ENCODE measurements around the gene PSEN2.
A peak's percentile ranks its signal among the peaks of the same experiment; 100 is the strongest.
"Not testable (repeated sequence)": the region's sequence is repeated elsewhere in the genome, so short reads cannot be mapped to it uniquely, and the experiment has no call there.

PSEN2 gene

DNA sequence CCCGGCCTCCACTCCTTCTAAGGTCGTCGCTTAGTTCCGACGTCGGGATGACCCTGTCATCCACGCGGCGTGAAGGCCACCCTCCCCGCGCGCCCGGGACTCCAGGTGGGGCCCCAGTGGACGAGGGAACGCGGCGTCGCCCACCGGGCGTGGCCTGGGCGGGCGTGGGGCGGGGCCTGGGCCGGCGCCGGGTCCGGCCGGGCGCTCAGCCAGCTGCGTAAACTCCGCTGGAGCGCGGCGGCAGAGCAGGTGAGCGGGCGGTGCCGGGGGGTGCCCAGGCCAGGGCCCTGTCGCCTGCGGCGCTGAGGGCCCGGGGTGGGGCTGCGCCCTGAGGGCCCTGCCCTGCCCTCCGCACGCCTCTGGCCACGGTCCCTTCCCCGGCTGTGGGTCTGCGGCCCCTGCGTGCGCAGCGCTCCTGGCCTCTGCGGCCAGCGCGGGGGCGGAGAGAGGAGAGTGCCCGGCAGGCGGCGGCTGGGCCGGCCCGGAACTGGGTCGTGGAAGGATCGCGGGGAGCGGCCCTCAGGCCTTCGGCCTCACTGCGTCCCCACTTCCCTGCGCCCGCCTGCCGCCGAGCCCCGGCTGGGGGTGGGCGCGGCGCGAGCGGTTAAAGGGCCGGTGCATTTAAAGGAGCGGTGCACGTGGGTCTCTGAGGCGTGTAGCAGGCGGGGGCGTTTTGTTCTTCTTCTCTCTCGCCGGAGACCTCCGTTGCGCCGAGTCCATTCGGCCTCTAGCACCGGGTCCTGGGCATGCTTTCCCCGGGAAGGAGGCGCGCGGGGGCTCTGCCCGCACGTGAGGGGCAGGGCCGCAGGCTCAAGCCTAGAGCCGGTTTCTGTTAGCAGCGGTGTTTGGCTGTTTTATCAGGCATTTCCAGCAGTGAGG is at the start of gene PSEN2:
TSS of gene PSEN2 (plus strand) at position 216 of the 879 bp plus-strand sequence. CDS start 11,292 bp downstream, outside the sequence.
- peak; percentile 88 for DNase-seq (ENCODE audit: low spot score)

DNA sequence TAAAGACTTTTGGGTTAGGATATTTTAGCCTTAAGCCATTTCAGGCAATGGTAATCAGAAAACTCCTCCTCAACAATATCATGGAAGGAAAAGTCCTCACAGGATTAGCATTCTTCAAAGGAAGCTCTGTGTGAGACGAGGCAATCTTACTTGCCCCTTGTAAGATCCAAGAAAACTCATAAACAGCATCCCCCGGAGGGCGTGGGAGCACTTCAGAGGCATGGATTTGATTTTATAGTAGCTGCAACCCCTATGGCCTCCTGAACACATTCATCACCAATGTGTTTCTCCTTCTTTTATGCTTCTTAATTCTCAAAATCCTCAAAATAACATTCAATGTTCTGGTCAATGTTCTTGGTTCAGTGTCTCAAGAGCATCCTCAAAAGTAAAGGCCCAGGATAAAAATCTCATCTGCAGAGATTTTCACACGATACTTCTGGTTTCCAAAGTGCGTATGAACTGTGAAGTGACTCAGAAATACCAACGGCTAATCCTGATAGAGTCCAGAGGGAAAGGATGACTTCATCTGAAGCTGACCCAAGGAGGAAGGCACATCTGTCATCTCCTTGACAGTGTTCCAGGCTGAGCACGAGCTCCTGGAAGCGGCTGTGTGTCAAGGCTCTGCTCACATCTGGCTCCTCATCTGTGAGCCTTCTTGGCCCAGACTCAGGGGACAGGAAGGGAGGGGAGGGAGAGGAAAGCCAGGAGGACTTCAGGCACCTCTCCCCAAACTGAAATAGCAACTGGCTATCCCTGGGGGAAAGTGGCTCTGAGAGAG is 49.3 kb upstream of the PSEN2 start:
- no peak for DNase-seq (ENCODE audit: low spot score)

DNA sequence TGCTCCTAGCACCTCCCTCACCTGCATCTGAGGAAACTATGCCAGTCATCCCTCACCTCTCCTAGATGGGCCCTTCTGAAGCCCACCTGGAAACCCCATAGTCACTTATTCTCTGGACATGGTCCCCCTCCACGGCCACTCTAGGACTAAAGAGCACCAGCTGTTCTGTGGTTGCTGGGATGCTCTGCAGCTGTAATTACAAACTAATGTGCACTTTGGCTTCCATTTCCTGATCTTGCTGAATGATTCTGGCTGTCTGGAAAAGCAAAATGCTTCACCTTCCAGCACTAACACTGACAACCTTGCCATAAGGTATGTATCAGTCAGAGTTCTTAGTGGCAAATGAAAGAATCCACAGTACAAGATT is 48.7 kb upstream of the PSEN2 start:
- no peak for DNase-seq (ENCODE audit: low spot score)

DNA sequence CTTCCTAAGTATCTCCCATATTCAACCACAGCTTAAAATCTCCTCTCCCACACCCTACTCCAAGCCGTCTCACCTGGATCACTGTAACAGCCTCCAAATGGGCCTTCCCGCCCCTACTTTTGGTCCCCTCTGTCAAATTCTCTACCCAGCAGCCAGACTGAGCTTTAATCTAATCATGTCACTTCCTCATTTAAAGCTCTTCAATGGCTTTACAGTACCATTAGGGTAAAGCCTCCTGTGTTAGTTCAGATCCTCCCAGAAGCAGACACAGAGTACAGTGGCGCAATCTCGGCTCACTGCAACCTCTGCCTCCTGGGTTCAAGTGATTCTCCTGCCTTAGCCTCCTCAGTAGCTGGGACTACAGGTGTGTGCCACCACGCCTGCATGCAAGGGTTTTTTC is 46.8 kb upstream of the PSEN2 start:
- no peak for DNase-seq (ENCODE audit: low spot score)

DNA sequence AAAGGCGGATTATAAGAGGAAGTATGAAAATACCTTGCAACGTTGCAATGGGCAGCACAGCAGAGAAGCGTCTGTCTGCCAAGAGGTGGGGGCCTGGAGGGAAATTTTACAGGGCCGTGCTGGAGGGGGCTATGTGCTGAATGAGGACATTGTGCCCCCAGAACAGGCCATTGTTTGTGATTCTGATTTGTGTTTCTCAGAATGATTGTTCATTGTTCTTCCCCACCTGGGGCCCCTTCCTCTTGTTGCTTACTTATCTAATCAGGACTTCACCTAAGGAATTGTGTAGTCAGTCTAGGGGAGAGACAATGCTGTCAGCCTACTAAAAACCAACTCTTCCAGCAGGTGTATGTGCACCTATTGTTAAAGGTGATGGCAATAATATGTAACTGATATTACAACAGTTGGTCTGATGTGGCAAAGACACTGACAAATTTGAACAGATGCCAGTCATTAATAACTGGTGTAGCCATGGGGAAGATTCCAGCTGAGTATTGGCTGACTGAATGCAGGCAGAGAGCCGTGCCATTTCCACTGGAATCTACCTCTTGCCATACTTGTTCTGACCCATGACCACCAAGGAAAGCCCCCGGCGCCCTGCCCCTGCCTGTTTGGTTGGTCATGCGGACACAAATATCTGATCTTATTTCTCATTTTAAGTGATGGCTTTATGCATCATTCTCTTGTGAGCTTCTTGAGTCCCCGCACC is 45.2 kb upstream of the PSEN2 start:
- no peak for DNase-seq (ENCODE audit: low spot score)

DNA sequence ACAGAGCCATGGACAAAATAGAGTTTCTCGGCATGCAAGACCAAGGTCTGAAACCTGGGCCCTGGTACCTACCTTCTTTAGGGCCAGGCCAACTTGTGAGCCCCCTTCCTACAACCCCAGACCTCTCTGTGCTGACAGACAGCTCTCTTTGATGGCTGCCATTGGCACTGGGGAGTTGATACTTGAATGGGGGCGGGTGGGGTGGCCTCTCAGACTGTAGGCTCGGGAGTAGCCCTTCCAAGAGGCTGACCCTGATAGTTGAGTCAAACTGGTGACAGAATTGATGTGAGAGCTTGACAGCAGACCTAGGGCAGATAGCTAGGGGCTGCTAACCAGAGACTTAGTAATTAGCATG is 44.7 kb upstream of the PSEN2 start:
- no peak for DNase-seq (ENCODE audit: low spot score)

DNA sequence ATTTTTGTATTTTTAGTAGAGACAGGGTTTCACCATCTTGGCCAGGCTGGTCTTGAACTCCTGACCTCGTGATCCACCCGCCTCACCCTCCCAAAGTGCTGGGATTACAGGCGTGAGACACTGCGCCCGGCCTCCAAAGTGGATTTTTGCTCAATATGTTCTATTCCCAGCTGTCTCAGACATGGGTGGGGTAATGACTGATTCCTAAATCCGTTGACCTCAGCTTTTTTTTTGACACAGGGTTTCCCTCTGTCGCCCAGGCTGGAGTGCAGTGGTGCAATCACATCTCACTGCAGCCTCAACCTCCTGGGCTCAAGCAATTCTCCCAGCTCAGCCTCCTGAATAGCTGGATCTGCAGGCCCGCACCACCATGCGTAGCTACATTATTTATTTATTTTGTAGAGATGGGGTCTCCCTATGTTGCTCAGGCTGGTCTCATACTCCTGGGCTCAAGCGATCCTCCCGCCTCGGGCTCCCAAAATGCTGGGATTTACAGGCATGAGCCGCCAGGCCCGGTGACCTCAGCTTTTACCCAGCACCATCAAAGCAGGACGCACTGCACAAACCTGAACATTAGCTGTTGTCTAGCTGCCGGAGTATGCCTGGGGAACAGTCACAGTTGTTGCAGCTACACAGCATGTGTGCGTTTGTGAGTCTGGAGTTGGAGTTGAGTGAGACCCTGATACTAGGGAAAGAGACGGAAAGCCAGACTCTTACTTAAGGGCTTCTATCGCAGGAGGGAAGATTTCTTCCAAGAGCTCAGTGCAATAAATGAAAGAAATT is 43.7 kb upstream of the PSEN2 start:
- no peak for DNase-seq (ENCODE audit: low spot score)

DNA sequence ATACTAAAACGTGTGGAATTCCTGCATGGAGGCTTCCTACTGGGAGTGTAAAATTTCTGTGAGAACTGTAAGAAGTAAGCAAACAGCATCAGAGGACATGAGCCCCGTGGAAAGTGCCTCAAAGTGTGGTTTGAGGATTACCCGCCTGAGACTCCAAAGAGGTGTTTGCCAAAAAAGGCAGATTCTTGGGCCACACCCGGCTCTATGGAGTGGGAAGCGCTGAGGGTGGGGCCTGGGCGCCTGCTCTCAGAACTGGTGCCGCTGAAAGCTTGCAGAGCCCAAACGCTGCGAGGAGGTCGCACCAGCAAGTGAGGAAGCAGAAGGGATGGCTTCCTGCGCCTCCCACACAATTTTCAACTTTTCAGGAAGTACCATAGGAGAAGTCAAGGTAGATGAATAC is 43.0 kb upstream of the PSEN2 start:
- peak; percentile 37 for DNase-seq (ENCODE audit: low spot score)

DNA sequence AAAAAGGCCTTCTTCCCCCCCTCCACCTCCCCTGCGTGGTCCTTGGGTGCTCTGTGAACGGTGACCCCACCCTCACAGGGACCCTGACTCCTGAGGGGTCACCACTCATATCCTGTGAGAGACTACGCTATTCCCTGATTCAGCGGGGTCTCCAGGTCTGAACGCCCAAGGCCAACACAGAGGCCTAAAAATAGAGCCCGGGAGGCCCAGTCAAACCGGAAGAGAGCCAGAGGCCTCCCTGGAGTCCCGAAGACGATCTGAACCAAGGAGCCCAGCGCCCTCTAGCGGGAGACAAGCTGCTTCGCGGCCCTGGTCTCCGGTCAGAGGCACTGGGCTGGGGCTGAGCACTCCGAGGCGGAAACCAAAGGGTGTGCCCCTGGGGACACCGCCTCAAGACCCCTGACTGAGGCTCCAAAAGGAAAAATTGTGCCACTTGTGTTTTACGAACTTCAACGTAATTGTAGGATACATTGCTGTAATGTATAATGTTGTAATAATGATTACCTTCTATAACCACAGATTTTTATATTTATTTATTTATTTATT is 42.4 kb upstream of the PSEN2 start:
- DNase-seq (ENCODE audit: low spot score), result peak; percentile 96

DNA sequence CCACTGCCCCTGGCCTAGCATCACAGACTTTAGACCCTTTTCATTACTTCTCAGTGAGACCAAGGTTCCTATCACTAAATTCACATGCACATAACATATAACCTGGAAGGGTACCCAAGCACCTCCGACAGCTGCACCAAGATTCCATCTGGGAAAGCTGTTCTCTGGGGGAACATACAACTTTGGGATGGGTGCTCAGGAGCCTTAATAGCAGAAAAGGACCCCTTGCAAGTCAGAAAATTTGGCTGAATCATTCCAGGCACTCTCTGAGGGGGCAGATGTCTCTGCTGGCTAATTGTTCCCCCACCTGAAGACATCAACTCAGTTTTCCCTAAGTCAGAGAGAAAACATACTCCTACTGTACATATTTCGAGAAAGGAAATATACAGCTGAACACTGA is 41.3 kb upstream of the PSEN2 start:
- DNase-seq (ENCODE audit: low spot score), result no peak

DNA sequence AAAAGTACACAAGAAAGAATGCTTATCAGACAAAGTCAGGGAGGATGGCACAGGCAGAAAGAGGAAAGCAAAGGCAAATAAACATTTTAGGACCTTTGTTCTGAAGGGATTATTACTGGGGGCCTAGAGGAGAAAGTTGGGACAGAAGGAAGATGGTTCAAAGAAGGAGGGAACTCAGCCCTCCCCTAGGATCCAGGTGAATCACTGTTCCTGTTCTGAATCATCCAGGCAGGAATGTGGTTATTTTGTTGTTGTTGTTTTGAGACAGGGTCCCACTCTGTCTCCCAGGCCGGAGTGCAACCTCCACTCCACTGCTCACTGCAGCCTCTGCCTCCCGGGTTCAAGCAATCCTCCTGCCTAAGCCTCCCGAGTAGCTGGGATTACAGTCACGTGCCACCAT is 38.5 kb upstream of the PSEN2 start:
- DNase-seq (ENCODE audit: low spot score), result no peak

DNA sequence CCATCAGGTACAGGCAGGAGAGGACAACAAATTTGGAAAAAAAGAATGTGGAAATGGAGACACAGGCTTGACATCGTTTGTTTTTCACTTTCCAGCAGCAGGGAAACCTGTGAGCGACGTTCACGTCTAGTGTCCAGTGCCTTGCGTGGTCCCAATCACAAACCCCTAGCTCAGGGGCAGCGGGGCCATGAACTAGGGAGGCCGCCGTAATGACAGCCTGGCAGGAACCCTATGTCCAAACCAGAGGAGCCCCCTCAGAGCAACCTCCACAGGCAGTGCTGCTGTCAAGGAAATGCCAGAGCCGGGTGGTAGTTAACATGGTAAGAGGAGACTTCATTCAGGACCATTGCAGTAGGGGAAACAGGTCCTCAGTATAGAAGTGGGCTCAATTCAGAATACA is 37.8 kb upstream of the PSEN2 start:
- DNase-seq (ENCODE audit: low spot score), result no peak

DNA sequence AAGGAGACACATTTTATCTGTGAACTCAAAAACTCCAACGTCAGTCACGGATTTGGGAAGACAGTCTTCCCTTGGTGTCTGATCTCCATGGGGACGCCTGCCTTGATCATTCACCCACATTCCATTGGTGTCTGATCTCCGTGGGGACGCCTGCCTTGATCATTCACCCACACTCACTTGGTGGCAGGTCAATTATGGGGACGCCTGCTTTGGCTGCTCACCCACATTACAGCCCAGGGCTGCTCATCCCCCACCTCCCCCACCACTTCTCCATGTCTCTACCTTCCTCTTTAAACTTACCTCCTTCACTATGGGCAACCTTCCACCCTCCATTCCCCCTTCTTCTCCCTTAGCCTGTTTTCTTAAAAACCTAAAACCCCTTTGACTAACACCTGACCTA is 36.2 kb upstream of the PSEN2 start:
- not testable (repeated sequence) for DNase-seq (ENCODE audit: low spot score)

DNA sequence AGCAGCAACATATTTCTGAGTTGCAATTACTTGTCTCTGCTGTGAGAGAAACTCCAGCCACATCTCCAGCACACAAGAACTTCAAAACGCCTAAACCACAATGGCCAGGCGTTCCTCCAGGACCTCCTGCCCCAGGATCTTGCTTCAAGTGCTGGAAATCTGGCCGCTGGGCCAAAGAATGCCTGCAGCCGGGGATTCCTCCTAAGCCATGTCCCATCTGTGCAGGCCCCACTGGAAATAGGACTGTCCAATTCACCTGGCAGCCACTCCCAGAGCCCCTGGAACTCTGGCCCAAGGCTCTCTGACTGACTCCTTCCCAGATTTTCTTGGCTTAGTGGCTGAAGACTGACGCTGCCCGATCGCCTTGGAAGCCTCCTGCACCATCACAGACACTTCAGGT is 35.0 kb upstream of the PSEN2 start:
- DNase-seq (ENCODE audit: low spot score), result not testable (repeated sequence)

DNA sequence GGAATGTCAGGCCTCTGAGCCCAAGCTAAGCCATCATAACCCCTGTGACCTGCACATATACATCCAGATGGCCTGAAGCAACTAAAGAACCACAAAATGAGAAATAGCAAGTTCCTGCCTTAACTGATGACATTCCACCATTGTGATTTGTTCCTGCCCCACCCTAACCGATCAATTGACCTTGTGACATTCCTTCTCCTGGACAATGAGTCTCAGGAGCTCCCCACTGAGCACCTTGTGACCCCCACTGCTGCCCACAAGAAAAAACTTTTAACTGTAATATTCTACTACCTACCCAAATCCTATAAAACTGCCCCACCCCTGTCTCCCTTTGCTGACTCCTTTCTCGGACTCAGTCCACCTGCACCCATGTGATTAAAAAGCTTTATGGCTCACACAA is 32.5 kb upstream of the PSEN2 start:
- DNase-seq (ENCODE audit: low spot score), result not testable (repeated sequence)

DNA sequence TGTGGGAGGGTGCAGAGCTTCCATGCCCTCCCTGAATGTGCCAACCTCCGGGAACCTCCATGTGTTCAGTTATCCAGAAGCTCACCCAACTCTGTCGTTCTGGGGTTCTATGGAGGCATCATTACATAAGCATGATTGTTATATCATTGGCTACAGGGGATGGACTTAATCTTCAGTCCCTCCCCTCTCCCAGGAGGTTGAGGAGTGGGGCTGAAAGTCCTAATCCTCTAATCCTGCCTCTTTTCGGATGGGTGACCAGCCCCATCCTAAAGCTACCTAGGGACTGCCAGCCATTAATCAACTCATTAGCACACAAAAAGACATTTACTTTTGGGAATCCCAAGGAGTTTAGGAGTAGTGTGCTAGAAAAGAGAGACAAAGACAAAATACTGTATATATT is 32.0 kb upstream of the PSEN2 start:
- DNase-seq (ENCODE audit: low spot score), result no peak

DNA sequence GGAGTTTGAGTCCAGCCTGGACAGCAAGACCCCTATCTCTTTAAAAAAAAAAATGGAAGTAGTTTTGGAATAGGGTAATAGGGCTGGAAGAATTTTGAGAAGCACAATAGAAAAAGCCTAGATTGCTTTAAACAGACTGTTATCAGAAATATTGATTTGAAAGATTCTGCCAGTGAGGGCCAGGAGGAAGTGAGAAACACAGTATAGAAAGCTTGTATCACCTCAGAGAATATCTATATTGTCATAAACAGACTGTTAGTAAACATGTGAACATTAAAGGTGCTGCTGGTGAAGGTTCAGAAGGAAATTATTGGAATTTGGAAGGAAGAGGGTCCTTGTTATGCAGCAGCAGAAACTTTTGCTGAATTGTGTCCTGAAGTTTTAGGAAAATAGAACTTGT is 24.8 kb upstream of the PSEN2 start:
- no peak for DNase-seq (ENCODE audit: low spot score)

DNA sequence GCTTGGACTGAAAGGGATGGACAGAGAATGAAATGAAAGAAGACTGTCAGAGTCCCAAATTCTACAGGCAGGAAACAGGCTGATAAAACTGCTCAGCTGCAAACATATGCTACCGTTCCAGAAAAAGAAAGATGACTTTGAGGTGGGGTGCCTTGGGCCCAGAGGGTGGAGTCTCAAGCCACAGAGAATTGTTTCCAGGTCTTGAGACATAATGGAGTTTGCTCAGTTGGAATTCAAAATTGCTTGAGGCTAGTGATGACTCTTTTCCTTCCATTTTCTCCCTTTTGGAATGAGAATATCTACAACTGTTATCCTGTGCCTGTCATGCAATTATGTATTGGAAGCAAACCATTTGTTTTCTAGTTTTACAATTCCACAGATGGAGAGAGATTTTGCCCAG is 23.6 kb upstream of the PSEN2 start:
- no peak for DNase-seq (ENCODE audit: low spot score)

DNA sequence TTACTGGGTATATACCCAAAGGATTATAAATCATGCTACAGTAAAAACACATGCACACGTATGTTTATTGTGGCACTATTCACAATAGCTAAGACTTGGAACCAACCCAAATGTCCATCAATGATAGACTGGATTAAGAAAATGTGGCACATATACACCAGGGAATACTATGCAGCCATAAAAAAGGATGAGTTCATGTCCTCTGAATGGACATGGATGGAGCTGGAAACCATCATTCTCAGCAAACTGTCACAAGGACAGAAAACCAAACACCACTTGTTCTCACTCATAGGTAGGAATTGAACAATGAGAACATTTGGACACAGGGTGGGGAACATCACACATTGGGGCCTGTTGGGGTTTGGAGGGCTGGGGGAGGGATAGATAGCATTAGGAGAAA is 15.9 kb upstream of the PSEN2 start:
- not testable (repeated sequence) for DNase-seq (ENCODE audit: low spot score)

DNA sequence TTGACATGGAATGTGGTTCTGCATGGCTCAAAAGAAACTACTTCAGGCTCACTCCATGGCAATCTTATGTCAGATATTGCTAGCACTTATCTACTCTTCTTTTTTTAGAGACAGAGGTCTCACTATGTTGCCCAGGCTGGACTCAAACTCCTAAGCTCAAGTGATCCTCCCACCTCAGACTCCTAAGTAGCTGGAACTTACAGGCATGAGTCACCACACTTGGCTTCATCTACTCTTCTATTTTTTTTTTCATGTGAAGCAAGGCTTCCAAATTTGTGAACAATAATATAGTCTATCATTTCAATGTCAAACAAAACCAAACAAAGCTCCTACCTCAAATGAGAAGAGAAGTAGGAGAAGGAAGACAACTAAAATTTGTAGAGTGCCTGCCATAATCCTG is 7.5 kb upstream of the PSEN2 start:
- DNase-seq (ENCODE audit: low spot score), result no peak

DNA sequence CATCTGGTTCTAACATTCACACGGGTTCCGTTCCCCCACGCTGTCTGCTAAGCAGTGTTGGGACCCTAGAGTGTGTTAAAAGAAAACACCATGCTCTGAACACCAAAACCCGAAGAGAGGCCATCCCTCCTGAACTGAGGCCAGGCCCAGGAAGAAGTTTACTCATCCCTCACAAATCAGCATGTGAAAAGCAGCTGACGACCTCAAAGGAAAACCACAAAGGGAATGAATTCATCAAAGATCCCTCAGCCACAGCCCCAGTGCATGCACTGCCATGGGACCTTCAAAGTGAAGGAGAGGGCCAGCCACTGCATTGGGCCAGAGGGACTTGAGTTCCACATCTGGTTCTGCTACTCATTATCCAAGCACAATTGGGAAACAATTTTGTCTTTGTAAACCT is 7.0 kb upstream of the PSEN2 start:
- DNase-seq (ENCODE audit: low spot score), result peak; percentile 46

DNA sequence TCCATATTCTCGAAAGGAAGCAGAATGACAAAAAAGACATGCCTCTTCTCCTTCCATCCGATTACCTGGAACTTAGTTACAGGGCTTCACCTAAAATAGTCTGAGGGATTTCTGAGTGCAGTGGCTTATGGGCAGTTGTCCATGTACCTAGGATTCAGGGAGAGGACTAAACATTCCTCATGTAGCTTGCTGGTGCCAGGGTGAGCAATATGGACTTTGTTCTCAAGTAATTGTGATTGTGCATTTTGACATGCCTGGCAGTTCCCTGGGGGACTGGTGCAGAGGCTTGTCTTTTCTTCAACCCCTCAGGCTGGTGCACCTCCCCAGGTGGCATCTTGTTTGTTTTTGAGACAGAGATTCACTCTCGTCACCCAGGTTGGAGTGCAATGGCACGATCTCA is 6.1 kb upstream of the PSEN2 start:
- DNase-seq (ENCODE audit: low spot score), result no peak
